KOPT-K1 (cell line): ENCODE data around the gene FYB1.
A peak's percentile ranks its signal among the peaks of the same experiment; 100 is the strongest.

Experiments used
- H3K27ac ChIP-seq: fragments of 200-600 bp; sonication (generic); 2 replicates; pipeline ENCODE4 v1.5.1; 2016; ENCODE audit warnings: antibody characterized with exemption, mild to moderate bottlenecking, low read depth, low read length; ENCODE audit not compliant: poor library complexity, severe bottlenecking
- H3K36me3 ChIP-seq: fragments of 200-600 bp; sonication (generic); 2 replicates; pipeline ENCODE4 v1.5.1; 2017; ENCODE audit warnings: antibody characterized with exemption, mild to moderate bottlenecking, low read length, moderate library complexity; ENCODE audit not compliant: insufficient read depth
- H3K9me3 ChIP-seq: fragments of 200-600 bp; sonication (generic); 2 replicates; pipeline ENCODE4 v1.5.1; 2017; ENCODE audit warnings: antibody characterized with exemption, low read length, mild to moderate bottlenecking; ENCODE audit not compliant: insufficient read depth, poor library complexity, severe bottlenecking

FYB1 gene

GRCh38 chr5:39172593-39172992, 46.8 kb downstream of the FYB1 start:
- Histone ChIP-seq H3K36me3 (peaks cover 18% of the 10 kb centered on the region; the same call in 1 of the 2 replicates), H3K9me3 (peaks cover 17% of the 10 kb centered on the region), H3K27ac (no peak overlapping the region)

DNA sequence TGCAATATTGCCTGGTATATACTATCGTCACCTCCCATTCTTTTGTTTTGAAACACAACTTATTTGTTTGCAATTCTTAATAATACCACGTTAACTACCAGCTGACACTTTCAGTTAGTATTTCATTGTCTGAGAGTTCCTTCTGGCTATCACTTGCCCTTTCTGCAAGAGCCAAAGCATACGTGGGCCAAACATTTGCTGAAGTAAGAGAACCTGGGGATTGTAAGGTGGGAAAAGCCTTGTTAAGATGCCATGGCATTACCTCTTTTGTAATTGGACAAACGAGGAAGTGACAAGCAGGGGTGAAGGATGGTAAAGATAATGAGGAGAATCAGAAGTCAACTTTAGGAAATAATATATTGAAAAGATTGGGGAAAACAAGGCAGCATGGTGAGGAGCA, 47.7 kb downstream of the FYB1 start:
- Histone ChIP-seq H3K9me3 (peaks cover 17% of the 10 kb centered on the region), H3K36me3 (peaks cover 18% of the 10 kb centered on the region; the same call in 1 of the 2 replicates), H3K27ac (no peak overlapping the region)

DNA sequence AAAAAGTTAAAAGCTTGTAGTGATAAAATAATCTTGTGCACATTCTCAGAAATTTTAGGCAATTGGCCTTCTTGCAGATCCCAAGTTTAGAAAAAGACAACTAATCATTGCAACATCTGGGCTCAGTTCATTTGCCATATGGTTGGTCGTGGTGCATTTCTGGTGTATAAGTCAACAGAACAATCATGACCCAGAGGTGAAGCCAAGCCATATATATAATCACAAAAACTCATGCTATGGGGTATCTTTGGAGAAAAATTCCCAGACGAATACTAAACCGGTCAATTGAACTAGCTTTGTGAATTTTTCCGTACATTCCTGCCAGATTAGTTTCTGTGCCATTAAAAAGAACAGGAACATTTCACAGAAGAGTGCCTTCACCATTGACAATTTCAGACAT, 50.3 kb downstream of the FYB1 start:
- H3K36me3 ChIP-seq: peaks cover 19% of the 10 kb centered on the region; the same call in 1 of the 2 replicates
- peaks cover 17% of the 10 kb centered on the region for H3K9me3 ChIP-seq

GRCh38 chr5:39167972-39168342, 51.4 kb downstream of the FYB1 start:
- Histone ChIP-seq H3K36me3 (peaks cover 12% of the 10 kb centered on the region; the same call in 1 of the 2 replicates), H3K9me3 (peaks cover 6% of the 10 kb centered on the region), H3K27ac (no peak overlapping the region)

More for the DNA sequence above, 50.3 kb downstream of the FYB1 start:
- H3K27ac ChIP-seq: no peak overlapping the region

GRCh38 chr5:39167141-39167971, 52.0 kb downstream of the FYB1 start:
- Histone ChIP-seq H3K9me3 (peaks cover under 1% of the 10 kb centered on the region), H3K27ac (peak overlapping the region; percentile 27), H3K36me3 (peaks cover 12% of the 10 kb centered on the region; the same call in 1 of the 2 replicates)

- H3K9me3 ChIP-seq: no peaks in the 10 kb centered on the region
- peak overlapping the region; percentile 38 for H3K27ac ChIP-seq
- peaks cover 11% of the 10 kb centered on the region; the same call in 1 of the 2 replicates for H3K36me3 ChIP-seq
Measured at GRCh38 chr5:39164529-39165402, 54.6 kb downstream of the FYB1 start.

- Histone ChIP-seq H3K27ac (peak overlapping the region; percentile 38), H3K36me3 (peaks cover 4% of the 10 kb centered on the region; the same call in 1 of the 2 replicates), H3K9me3 (no peaks in the 10 kb centered on the region)
Measured at GRCh38 chr5:39164016-39164415, 55.3 kb downstream of the FYB1 start.

- Histone ChIP-seq H3K9me3 (no peaks in the 10 kb centered on the region), H3K27ac (no peak overlapping the region), H3K36me3 (peaks cover 4% of the 10 kb centered on the region; the same call in 1 of the 2 replicates)
Measured at GRCh38 chr5:39161578-39161977, 57.8 kb downstream of the FYB1 start.

DNA sequence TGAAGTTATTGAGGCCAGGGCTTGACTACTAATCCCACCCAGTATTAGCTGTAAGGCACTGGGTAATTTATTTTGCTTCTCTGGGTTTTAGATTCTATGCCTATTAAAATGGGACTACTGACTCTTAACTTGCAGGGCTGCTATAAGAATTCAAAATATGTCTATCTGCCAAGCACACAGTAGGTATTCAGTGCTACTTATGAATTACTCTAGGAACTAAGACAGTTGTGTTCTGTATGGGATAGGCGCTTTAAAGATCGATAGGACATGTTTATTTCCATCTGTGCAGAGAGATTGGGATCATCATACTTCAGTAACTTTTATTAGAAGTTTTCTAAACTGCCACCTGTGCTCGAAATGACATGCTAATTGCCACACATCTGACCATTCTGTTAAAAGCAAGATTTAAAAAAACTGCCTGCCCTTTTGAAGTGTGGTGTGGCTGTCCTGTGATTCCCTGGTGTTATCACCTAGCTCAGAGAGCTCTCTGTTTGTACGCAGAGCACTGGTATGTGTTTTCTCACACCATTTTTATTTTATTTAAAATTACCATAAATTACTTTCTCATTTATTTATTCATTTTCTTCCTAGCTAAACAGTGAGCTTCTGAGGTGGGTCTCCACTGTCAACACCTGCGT, 58.7 kb downstream of the FYB1 start:
- Histone ChIP-seq H3K27ac (no peak overlapping the region), H3K9me3 (no peaks in the 10 kb centered on the region), H3K36me3 (no peaks in the 10 kb centered on the region)

- H3K9me3 ChIP-seq: no peaks in the 10 kb centered on the region
- no peak overlapping the region for H3K27ac ChIP-seq
- no peaks in the 10 kb centered on the region for H3K36me3 ChIP-seq
Measured at GRCh38 chr5:39159811-39160490, 59.4 kb downstream of the FYB1 start.

DNA sequence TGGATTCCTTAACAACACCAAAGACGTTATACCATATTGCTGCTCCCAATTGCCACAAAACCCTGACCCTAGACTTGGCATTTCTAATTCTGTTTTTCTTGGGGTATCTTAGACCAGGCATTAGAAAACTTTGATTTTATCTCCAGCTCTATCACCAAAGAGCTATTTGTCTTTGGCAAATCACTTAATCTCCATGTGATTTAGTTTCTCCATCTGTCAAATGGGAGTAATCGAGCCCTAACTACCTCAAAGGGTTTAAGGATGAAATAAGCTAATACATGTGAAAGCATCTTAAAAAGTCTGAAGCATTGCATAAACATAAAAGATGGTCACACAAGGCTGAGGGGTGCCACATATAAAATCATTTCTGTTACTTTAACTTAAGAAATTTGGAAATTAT, 60.6 kb downstream of the FYB1 start:
- no peaks in the 10 kb centered on the region for H3K9me3 ChIP-seq
- H3K36me3 ChIP-seq: no peaks in the 10 kb centered on the region
- H3K27ac ChIP-seq: no peak overlapping the region

DNA sequence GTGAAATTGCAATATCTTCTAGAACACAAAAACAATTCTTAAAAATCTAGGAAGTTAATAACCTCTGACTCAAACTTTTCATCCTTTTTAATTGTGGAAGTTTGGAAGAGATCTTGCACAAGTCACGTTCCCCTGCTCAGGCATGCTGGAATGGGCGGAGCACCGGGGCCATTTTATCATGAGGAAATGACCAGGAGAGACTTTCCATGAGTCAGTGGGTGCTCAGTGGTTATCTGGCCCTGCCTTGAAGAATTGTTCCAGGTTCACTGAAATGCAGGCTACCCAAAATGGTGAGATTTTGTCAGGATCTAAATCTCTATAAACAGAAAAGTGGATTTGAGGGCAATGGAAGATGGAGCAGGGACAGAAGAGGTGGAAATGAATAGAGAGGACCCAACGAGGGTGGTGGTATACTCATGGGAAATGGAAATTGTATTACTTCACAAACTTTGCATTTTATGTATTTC, 61.2 kb downstream of the FYB1 start:
- H3K9me3 ChIP-seq: no peaks in the 10 kb centered on the region
- no peak overlapping the region for H3K27ac ChIP-seq
- peaks cover 3% of the 10 kb centered on the region for H3K36me3 ChIP-seq

DNA sequence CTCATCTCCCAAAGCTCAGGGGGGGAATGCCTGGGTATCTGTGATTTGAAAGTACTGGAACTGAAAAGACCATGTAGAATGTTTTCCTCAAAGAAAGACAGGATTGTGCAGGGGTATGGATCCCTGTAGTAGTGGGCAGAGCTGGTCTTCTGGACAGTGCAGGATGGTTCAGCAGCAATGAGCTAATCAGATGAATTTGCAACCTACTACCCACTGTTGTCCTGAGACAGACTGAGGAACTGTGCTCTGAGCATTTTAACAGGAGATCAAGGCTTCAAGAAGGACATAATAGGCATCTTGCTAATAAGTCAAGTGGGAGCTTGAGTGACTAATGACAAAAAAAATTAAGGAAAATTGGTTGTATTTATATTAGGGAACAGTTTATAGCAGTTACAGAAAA, 61.7 kb downstream of the FYB1 start:
- Histone ChIP-seq H3K9me3 (no peaks in the 10 kb centered on the region), H3K27ac (no peak overlapping the region)

DNA sequence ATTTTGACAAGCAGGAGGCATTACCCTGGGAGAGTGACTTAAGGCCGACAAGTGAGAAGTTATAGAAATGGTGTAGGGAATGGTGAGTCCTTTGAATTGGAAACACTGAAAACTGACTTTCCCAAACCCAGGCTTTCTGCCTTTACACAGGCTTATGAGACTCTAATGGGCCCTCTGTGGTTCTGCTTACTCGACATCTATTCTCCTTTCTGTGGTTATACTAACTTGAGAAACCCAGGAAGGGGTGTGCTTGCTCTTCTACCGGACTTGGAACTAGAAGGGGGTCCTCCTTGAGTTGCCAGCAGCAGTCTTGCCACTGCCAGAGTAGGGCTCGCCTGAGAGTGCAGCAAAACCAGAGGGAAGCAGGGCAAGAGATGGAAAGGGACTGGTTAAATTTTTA, 63.3 kb downstream of the FYB1 start:
- Histone ChIP-seq H3K36me3 (peaks cover 24% of the 10 kb centered on the region), H3K9me3 (no peaks in the 10 kb centered on the region), H3K27ac (no peak overlapping the region)

More for the DNA sequence above, 61.7 kb downstream of the FYB1 start:
- H3K36me3 ChIP-seq: peaks cover 8% of the 10 kb centered on the region
